HG02588 (cell line): ENCODE results near the gene CDH23.

Source experiments
- ATAC-seq: cut with Tn5 transposase; IDR thresholded peaks from one replicate; pipeline ENCODE4 v1.9.1; 2021; ENCODE audit warnings: mild to moderate bottlenecking, moderate library complexity; ENCODE audit not compliant: unreplicated experiment

CDH23 gene

DNA sequence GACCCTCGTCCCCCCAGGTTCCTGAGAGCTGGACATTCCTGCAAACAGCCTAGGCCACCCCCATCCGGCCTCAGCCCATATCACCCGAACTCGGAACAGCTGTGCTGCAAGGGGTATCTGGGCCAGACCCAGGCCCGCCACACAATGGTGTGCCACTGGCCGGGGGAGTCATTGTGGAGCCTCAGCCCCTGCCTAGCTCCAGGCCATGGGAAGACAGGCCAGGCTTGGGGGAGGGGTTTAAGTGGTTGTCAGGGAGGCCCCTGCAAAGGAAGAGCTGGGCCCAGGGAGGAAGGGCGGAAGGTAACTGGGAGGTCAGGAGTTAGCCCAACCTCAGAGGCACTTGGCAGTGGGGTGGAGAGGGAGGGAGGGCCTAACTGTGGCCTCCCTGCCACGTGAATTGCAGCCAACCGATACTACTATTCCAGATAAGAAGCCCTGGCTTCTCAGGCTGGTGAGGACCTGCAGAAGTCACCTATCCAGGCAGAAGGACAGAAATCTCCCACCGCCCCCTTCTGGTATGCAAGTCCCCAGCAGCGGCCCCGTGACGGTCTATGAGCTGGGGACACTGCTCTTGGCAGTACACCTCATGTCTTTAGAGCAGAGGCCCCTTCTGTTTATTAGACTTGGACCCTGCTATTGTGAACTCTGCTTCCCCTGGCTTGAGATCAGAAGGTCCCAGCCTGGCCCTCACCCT, 349.8 kb downstream of the CDH23 start:
- ATAC-seq: no peak

DNA sequence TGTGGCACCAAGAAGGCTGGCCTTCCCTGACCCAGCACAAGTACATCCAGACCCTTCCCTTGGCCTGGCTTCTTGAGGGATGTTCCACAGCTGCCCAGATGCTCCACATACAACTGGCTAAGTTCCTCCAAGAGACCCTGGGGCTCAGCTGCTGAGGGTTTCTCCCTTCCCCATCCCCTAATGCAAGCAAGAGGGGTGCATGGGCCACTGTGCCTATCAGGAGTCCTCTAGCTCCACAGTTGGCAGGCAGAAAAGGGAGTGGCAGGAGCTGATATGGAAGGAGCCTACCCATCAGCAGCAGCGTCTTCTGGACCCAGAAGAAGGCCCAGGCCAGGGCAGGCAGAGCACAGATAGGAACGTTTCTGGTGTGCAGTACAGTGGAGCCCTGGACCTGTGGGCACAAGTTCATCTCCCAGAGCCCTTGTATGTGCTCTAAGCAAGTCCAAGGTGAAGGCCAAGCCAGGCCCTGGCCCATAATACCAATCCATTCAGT, 350.4 kb downstream of the CDH23 start:
- no peak for ATAC-seq

DNA sequence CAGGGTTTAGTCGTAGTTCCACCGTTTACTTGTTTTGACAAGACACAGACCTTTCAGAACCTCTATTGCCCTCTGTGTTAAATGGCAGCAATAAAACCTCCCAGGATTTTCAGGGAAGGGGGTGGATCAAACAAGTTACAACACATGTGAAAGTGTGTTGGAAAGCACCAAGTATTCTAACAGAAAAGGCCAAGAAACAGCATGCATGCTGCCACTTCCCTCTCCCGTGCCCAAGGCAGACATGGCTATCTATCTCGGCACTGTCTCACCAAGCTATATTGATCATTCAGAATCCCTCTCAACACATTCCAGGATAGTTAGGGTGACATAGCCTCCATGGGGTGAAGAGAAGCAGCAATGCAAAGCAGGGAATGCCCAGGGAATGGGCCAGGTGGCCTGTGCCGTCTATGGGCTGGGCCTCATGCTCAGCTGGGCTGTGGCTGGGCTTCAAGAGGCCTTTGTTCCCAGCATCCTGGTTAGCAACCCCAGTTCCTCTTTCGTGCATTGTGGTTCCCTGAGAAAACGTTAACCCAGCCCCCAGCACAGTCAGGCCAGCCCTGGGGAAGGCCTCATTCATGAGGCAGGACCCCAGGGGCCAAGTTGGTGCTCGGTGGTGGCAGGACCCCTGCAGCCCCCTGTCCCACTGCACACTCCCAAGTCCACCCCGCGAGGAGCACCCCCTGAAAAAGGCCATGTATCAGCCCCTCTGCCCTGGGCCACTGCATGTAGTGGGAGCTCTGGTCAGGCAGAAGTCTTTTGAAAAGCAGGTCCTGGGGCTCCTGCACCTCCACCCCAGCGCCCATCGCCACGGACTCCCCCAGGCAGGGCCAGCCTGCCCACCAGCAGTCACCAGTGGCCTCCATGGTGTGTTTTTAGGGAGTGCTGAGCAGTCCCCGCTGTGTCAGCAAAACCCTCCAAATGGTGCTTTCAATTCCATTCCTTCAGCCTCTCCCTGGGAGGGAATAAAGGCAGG, 351.1 kb downstream of the CDH23 start:
- no peak for ATAC-seq

DNA sequence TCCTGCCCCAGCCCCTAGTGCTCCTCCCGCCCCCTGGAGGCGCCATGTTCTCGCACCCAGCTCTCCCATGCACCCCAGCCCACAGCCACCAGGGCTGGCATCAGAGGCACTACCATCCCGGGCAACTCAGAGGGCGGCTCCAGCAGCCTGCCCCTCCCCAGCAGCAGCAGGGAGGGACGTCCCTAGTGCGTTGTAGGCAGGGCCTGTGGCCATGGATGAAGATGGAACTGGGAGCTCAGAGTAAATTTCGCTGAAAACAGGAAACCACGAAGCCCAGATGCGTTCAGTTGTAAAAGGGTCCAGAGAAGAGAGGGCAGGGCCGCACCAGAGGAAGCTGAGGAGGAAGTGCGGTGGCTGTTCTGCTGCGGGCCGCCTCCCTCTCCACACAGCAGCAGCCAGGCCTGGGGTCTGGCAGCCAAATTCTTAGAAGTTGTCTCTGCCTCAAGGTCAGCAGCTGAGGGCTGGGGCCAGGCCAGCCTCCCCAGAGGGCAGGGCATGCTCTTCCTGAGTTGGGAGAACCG, 352.0 kb downstream of the CDH23 start:
- ATAC-seq: no peak

GRCh38 chr10:71749396-71749795, 352.7 kb downstream of the CDH23 start:
- no peak for ATAC-seq

- ATAC-seq: no peak
These were observed 353.6 kb downstream of the CDH23 start for GRCh38 chr10:71750124-71750841.

DNA sequence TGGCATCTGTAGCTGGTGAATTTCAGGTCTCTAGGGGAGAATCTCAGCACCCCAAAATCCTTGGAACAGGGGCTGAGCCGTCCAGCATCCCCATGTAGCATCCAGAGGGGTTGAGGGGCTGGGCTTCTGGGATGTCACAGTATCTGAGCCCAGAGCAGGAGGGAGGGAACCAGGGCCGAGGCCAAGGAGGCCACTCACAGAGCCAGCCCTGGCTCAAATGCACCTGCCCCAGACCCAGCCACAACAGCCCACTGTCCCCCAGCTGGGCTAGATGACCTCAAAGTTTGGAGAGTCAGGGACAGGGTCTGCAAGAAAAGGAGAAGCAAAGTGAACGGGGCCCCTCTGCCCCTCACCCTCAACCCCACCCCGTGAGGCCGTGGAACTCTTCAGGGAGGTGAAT, 354.3 kb downstream of the CDH23 start:
- ATAC-seq: no peak

GRCh38 chr10:71751515-71752224, 354.9 kb downstream of the CDH23 start:
- no peak for ATAC-seq

DNA sequence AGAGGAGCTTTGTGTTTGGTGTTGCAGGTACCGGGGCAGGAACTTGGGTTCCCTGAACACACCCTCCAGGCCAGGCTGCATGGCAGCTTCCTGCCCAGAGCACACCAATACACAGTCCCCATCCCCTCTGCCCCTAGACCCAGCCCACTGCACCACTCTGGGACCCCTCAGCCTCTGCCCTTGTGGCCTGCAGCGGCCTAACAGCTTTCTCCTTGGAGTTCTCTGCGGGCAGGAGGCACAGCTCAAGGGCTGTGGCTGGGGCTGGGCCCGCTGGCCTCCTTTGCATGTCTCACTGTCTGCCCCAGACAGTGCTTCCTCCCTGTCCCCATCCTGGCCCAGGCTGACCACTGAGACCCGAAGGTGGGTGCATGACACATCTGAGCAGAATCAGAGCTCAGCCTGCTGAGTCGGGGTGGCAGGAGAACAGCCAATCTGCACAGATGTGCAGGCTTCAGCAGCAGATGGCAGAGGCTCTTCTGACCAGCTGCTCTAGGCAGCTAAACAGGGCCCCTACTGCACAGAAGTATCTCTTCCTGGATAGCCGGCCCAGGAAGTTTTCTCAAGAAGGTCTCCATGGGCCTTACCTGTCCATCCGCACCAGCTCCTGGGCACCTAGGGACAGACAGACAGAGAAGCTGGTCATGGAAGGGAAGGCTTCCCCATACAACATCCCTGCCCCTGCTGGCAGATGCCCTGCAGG, 355.8 kb downstream of the CDH23 start:
- no peak for ATAC-seq

DNA sequence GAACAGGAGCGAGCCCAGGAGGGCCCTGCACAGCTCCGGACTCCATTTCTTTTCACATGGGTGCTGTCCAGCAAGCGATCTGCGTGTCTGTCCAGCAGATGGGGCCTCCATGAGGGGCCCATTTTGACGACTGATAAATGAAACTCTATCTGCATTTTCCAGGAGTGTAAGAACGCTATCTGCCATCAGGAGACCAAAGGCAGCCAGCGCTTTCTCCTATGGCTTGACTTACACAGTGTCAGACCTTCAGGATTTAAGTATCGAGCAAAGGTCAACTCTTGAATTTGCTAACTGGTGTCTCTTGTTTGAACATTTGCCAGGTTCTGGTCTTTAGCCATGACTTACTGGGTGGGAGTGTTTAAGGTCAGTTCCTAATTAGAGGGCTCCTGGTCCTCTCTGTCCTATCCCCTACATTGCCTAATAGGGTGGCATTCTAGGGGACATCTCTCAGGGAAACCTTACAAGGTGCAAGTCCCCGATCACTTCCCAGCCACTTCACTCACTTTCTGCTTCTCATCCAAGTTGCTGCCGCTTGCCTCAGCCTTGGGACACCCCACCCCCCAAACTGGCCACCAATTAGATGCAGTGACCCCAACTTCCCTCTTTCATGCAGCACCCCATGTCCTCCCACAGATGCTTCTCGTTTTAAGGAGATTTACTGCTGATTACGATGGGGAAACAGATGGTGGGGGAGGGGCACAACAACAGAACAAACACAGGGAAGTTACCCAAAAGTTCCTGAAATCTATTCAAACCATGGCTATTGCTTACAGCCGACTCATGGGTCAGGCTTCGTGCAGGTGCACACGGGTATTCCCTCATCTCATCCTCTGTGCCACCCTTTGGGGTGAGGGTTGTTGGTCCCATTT, 356.6 kb downstream of the CDH23 start:
- no peak for ATAC-seq

DNA sequence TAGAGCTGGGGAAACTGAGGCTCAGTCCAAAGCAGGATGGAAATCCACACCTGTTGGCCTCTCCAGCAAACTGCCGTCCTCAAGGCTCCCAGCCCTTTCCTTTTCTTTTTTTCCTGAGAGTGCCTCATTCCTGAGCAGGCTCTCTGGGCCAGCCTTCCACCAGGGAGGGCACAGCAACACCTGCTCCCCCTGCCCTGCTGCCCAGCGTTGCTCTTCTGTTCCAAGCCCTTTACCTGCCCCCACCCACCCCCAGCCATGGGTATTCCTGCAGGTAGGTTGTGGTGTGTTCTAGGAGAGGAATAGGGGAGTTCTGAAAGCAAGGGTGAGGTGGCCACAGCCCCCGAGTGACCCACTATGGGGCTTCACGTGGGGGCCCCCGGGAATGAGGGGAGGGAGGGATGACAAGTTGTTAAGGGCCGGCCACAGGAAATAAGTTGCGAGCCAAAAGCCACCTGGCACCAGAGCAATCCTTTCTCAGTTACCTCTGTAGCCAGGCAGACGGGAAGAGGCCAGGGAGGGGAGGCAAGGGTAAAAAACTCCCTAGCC, 357.3 kb downstream of the CDH23 start:
- no peak for ATAC-seq

- no peak for ATAC-seq
These were observed 357.8 kb downstream of the CDH23 start for GRCh38 chr10:71754562-71754961.

DNA sequence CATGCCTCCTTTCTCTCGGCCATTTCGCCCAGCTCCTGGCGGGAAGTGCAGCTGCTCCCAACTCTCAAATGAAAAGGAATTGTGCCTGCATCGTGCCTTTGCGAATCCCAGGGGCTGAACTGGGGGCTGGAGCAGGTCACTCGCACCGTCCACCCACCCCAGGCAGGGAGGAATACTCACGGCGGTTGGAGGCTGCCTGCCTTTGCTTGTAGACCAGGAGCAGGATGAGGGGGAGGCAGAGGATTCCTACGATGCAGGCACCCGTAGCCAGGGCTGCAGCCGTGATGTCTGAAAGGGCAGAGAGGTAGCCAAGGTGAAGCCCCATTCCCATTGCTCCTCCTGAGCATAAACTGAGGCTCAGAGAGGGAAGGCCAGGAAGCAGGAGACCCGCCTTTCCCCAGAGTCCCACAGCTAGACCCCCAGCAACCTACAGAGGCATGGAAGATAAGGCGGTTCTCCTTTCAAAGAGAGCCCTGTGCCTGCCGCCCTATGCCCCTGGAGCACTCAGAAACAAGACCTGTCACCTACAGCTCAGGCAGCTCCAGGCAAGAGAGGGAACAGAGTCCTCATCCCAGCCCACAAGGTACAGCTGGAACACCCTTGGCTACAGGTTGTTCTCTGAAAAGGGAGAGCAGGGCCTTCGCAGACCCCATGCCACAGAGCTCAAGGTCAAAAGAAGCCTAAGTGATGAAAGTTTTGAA, 358.6 kb downstream of the CDH23 start:
- ATAC-seq: no peak

- no peak for ATAC-seq
These were observed 359.8 kb downstream of the CDH23 start for GRCh38 chr10:71756311-71757191.

GRCh38 chr10:71757399-71757922, 360.7 kb downstream of the CDH23 start:
- ATAC-seq: no peak

- no peak for ATAC-seq
These were observed 364.4 kb downstream of the CDH23 start for GRCh38 chr10:71761105-71761511.
